Neural cell (in vitro differentiated cells): ENCODE measurements around the gene ZNF460.

ENCODE experiments used
- EZH2 ChIP-seq: fragments of 200-600, 300-800 bp; shearing (Covaris generic), sonication (generic); IDR thresholded peaks from 2 replicates; pipeline ENCODE4 v1.6.1; 2014; ENCODE audit warnings: antibody characterized with exemption, low read length, borderline replicate concordance, mild to moderate bottlenecking; ENCODE audit not compliant: insufficient read depth, poor library complexity, severe bottlenecking
- RAD21 ChIP-seq: fragments of 450-650 bp; conservative IDR thresholded peaks from 2 replicates; pipeline ENCODE4 v1.6.1; 2014; ENCODE audit warnings: antibody characterized with exemption, mild to moderate bottlenecking, moderate library complexity
- TF ChIP-seq, protein P1 (sequence below): fragments of 450-650 bp; IDR thresholded peaks from 2 replicates; pipeline ENCODE4 v1.5.1; 2014; ENCODE audit warnings: antibody characterized with exemption, mild to moderate bottlenecking, moderate library complexity; ENCODE audit not compliant: poor library complexity, severe bottlenecking

DNA sequence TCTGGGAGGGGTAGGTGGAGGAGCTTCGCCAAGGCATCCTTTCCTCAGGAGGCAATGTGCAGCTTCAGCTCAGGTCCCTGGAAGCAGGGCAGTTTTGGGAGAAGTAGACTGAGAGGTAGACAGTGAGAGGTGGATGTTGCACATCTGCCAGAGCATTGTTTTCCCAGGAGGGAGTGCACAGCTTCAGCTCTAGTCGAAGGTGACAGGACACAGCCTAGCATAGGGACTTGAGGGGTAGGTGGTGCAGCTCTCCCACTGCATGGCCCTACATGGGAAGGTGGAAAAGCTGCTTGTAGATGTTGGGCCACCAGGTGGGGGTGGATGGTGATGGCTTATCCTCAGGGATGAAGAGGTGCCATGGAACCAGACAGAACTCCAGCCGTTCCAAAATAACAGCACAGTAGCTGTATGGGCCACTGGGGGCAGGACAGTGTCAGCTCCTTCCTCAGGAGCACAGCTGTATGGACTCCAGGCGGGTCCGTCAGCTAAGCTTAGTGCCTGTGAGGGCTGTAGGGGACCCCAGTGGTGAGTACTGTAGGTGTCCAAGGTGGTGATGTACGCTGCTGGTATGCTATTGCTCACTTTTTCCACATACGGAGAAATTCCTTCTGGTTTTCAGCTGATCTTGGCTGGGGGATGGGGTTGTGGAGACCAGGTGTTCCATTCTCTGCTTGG, 22.6 kb downstream of the ZNF460 start:
- TF ChIP-seq RAD21, result no peak
- no peak for TF ChIP-seq EZH2
- TF ChIP-seq, protein P1, sequence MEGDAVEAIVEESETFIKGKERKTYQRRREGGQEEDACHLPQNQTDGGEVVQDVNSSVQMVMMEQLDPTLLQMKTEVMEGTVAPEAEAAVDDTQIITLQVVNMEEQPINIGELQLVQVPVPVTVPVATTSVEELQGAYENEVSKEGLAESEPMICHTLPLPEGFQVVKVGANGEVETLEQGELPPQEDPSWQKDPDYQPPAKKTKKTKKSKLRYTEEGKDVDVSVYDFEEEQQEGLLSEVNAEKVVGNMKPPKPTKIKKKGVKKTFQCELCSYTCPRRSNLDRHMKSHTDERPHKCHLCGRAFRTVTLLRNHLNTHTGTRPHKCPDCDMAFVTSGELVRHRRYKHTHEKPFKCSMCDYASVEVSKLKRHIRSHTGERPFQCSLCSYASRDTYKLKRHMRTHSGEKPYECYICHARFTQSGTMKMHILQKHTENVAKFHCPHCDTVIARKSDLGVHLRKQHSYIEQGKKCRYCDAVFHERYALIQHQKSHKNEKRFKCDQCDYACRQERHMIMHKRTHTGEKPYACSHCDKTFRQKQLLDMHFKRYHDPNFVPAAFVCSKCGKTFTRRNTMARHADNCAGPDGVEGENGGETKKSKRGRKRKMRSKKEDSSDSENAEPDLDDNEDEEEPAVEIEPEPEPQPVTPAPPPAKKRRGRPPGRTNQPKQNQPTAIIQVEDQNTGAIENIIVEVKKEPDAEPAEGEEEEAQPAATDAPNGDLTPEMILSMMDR, result no peak
